ENCODE data around the gene LHX2.

- TF ChIP-seq CTCF (IDR thresholded peaks at IDR 0.05), result no peak
- TF ChIP-seq POLR2A (IDR thresholded peaks at IDR 0.05), result no peak
Measured at GRCh38 chr9:124077915-124078572, 66.5 kb downstream of the LHX2 start.
